Activated CD4-positive, alpha-beta memory T cell treated with anti-CD3 and anti-CD28 coated beads, Interleukin-2, amount 10 ng/mL, durations not matched to agents 7 days and 5 days (primary cell): ENCODE measurements around the gene CD72. TPM values are rescaled to one million over a fixed set of nuclear protein-coding genes. Genes with fewer than 3 reads are reported as not detected.
A peak's percentile ranks its signal among the peaks of the same experiment; 100 is the strongest.

ENCODE experiments used
- CTCF ChIA-PET: fragments of 350-600 bp; sonication (Branson Sonifier 250); formaldehyde crosslinking; loops from one replicate; lab custom pipeline; 2021; ENCODE audit warnings: antibody characterized with exemption, inconsistent platforms; lab: Charles Lee
- POLR2A ChIA-PET: fragments of 350-600 bp; sonication (Branson Sonifier 250); formaldehyde crosslinking; loops from one replicate; lab custom pipeline; 2021; ENCODE audit warnings: antibody characterized with exemption; lab: Charles Lee
- DNase-seq: peaks from one replicate; pipeline ENCODE4 v3.0.0-alpha.2; 2020
- H3K27ac Mint-ChIP-seq: one replicate; pipeline ENCODE4 v1.8.0; 2021; ENCODE audit warnings: mild to moderate bottlenecking, mixed read lengths
- H3K27me3 Mint-ChIP-seq: one replicate; pipeline ENCODE4 v1.8.0; 2021; ENCODE audit warnings: mixed read lengths
- H3K36me3 Mint-ChIP-seq: one replicate; pipeline ENCODE4 v1.8.0; 2021; ENCODE audit warnings: low read depth, mixed read lengths
- H3K4me1 Mint-ChIP-seq: one replicate; pipeline ENCODE4 v1.8.0; 2021; ENCODE audit warnings: mixed read lengths
- H3K4me3 Mint-ChIP-seq: one replicate; pipeline ENCODE4 v1.8.0; 2021; ENCODE audit warnings: mild to moderate bottlenecking, mixed read lengths
- H3K9me3 Mint-ChIP-seq: one replicate; pipeline ENCODE4 v1.8.0; 2021; ENCODE audit warnings: mixed read lengths
- total RNA-seq, 2 experiments: library from RNA; stranded (reverse); gene quantifications; one replicate each; pipeline ENCODE4 v1.2.3, GENCODE V29; 2021

The CD72 gene
- total RNA-seq, 2 experiments from 2014 or later, result 11.8 to 11.9 TPM

- DNase-seq, result peak; percentile 84
- POLR2A ChIA-PET, result interaction anchor here (0.6 to 11.8 kb wide), 23 partner anchors 8 to 586 kb away, joined by 3 to 257 read pairs (median 6); partner anchors contain the start of genes ARHGEF39, CA9, CD72 and CLTA
- CTCF ChIA-PET, result interaction anchor here (0.6 to 12.1 kb wide), 25 partner anchors 11 to 1012 kb away, joined by 3 to 223 read pairs (median 5); partner anchors contain the start of genes CA9, CD72, CREB3 and GALT
- Mint-ChIP-seq H3K4me3 (peak within 1 kb of the TSS; percentile 93), H3K36me3 (peaks cover 45% of the 10 kb centered on the region), H3K4me1 (peaks cover 66% of the 10 kb centered on the region), H3K9me3 (no peaks in the 10 kb centered on the region), H3K27me3 (peaks cover 4% of the 10 kb centered on the region), H3K27ac (peak within 1 kb of the TSS; percentile 94)
Measured at GRCh38 chr9:35658137-35658967, 40.1 kb upstream of the CD72 start, which contains the start of gene CCDC107. TSS of gene CCDC107 (plus strand) at chr9:35658292. CDS start at chr9:35658380, 88 bp downstream.

- ChIA-PET CTCF (interaction anchor here (0.6 to 12.1 kb wide), 24 partner anchors 10 to 1011 kb away, joined by 3 to 223 read pairs (median 5); partner anchors contain the start of genes CA9, CD72, CREB3 and GALT), POLR2A (interaction anchor here (0.6 to 11.8 kb wide), 25 partner anchors 8 to 586 kb away, joined by 3 to 257 read pairs (median 5); partner anchors contain the start of genes ARHGEF39, CA9, CD72 and CLTA)
- Mint-ChIP-seq H3K36me3 (peaks cover 38% of the 10 kb centered on the region), H3K4me3 (peak within 1 kb of the TSS; percentile 93), H3K4me1 (peaks cover 62% of the 10 kb centered on the region), H3K27ac (peak within 1 kb of the TSS; percentile 94), H3K9me3 (no peaks in the 10 kb centered on the region), H3K27me3 (peaks cover 4% of the 10 kb centered on the region)
- peak; percentile 89 for DNase-seq
Measured at GRCh38 chr9:35657546-35658136, 39.4 kb upstream of the CD72 start, which contains the start of gene RMRP. TSS of gene RMRP (minus strand) at chr9:35658019.

GRCh38 chr9:35656831-35657545, 38.8 kb upstream of the CD72 start:
- H3K27ac Mint-ChIP-seq, result peak overlapping the region; percentile 94
- peak overlapping the region; percentile 93 for H3K4me3 Mint-ChIP-seq
- H3K4me1 Mint-ChIP-seq, result peaks cover 58% of the 10 kb centered on the region
- ChIA-PET POLR2A (interaction anchor here (0.6 to 11.8 kb wide), 20 partner anchors 8 to 585 kb away, joined by 3 to 257 read pairs (median 5); partner anchors contain the start of genes ARHGEF39, CA9, CD72 and CLTA), CTCF (interaction anchor here (1.3 to 12.1 kb wide), 13 partner anchors 8 to 100 kb away, joined by 4 to 223 read pairs (median 14); partner anchors contain the start of genes ARHGEF39, CD72, CREB3 and GBA2)
- peaks cover 4% of the 10 kb centered on the region for H3K27me3 Mint-ChIP-seq
- H3K36me3 Mint-ChIP-seq, result peaks cover 33% of the 10 kb centered on the region
- no peaks in the 10 kb centered on the region for H3K9me3 Mint-ChIP-seq
- no peak for DNase-seq

GRCh38 chr9:35656348-35656747, 38.1 kb upstream of the CD72 start:
- Mint-ChIP-seq H3K4me1 (peaks cover 59% of the 10 kb centered on the region), H3K4me3 (no peak overlapping the region), H3K27me3 (peaks cover 4% of the 10 kb centered on the region), H3K9me3 (no peaks in the 10 kb centered on the region), H3K36me3 (peaks cover 29% of the 10 kb centered on the region), H3K27ac (no peak overlapping the region)
- POLR2A ChIA-PET, result interaction anchor here (1.1 to 11.8 kb wide), 9 partner anchors 8 to 534 kb away, joined by 3 to 257 read pairs (median 3); partner anchors contain the start of genes ARHGEF39, CD72, CLTA and CREB3
- CTCF ChIA-PET, result interaction anchor here (1.5 to 12.1 kb wide), 8 partner anchors 8 to 92 kb away, joined by 4 to 223 read pairs (median 31); partner anchors contain the start of genes ARHGEF39, CD72, CREB3 and GBA2
- DNase-seq, result no peak

GRCh38 chr9:35653611-35654010, 35.4 kb upstream of the CD72 start:
- no peak for DNase-seq
- Mint-ChIP-seq H3K9me3 (no peaks in the 10 kb centered on the region), H3K36me3 (peaks cover 23% of the 10 kb centered on the region), H3K4me1 (peaks cover 51% of the 10 kb centered on the region), H3K27ac (no peak overlapping the region), H3K27me3 (peaks cover 4% of the 10 kb centered on the region), H3K4me3 (no peak overlapping the region)
- POLR2A ChIA-PET, result no interaction called here
- CTCF ChIA-PET, result interaction anchor here (1.0 to 1.2 kb wide), 2 partner anchors 36 to 43 kb away, joined by 3 to 6 read pairs; no protein-coding TSS in a partner anchor

- no peaks in the 10 kb centered on the region for H3K9me3 Mint-ChIP-seq
- H3K36me3 Mint-ChIP-seq, result peaks cover 29% of the 10 kb centered on the region
- H3K4me3 Mint-ChIP-seq, result no peak overlapping the region
- H3K4me1 Mint-ChIP-seq, result peaks cover 57% of the 10 kb centered on the region
- H3K27me3 Mint-ChIP-seq, result peaks cover 2% of the 10 kb centered on the region
- CTCF ChIA-PET, result no interaction called here
- DNase-seq, result no peak
- POLR2A ChIA-PET, result interaction anchor here (7.3 to 8.7 kb wide), 2 partner anchors 8 to 77 kb away, joined by 85 to 257 read pairs; partner anchors contain the start of genes ARHGEF39, CCDC107, CREB3 and RMRP
- H3K27ac Mint-ChIP-seq, result no peak overlapping the region
Measured at GRCh38 chr9:35652829-35653209, 34.6 kb upstream of the CD72 start.

GRCh38 chr9:35651956-35652828, 34.0 kb upstream of the CD72 start:
- DNase-seq, result no peak
- ChIA-PET CTCF (no interaction called here), POLR2A (interaction anchor here (0.6 to 8.7 kb wide), 5 partner anchors 9 to 307 kb away, joined by 3 to 257 read pairs (median 85); partner anchors contain the start of genes ARHGEF39, CCDC107, CD72 and CREB3)
- Mint-ChIP-seq H3K27ac (peak overlapping the region; percentile 59), H3K36me3 (peaks cover 31% of the 10 kb centered on the region), H3K9me3 (no peaks in the 10 kb centered on the region), H3K4me3 (peak overlapping the region; percentile 88), H3K27me3 (no peaks in the 10 kb centered on the region), H3K4me1 (peaks cover 57% of the 10 kb centered on the region)

- CTCF ChIA-PET, result interaction anchor here (0.6 to 7.4 kb wide), 6 partner anchors 10 to 178 kb away, joined by 3 to 223 read pairs (median 31); partner anchors contain the start of genes ARHGEF39, CCDC107, CREB3 and FAM221B
- peaks cover 31% of the 10 kb centered on the region for H3K36me3 Mint-ChIP-seq
- H3K27me3 Mint-ChIP-seq, result no peaks in the 10 kb centered on the region
- DNase-seq, result peak; percentile 48
- POLR2A ChIA-PET, result interaction anchor here (1.0 to 8.7 kb wide), 11 partner anchors 10 to 99 kb away, joined by 4 to 257 read pairs (median 10); partner anchors contain the start of genes ARHGEF39, CCDC107, CD72 and CREB3
- no peaks in the 10 kb centered on the region for H3K9me3 Mint-ChIP-seq
- H3K27ac Mint-ChIP-seq, result peak within 1 kb of the TSS; percentile 92
- H3K4me3 Mint-ChIP-seq, result peak within 1 kb of the TSS; percentile 88
- H3K4me1 Mint-ChIP-seq, result peaks cover 48% of the 10 kb centered on the region
Measured at GRCh38 chr9:35650341-35651158, 32.3 kb upstream of the CD72 start, which contains the start of gene SIT1. TSS of gene SIT1 (minus strand) at chr9:35650931. CDS start at chr9:35650853, 78 bp downstream.

GRCh38 chr9:35649431-35650340, 31.5 kb upstream of the CD72 start:
- ChIA-PET POLR2A (interaction anchor here (1.0 to 8.7 kb wide), 13 partner anchors 10 to 541 kb away, joined by 3 to 257 read pairs (median 9); partner anchors contain the start of genes ARHGEF39, CCDC107, CD72 and CLTA), CTCF (interaction anchor here (1.2 to 7.4 kb wide), 5 partner anchors 11 to 80 kb away, joined by 3 to 223 read pairs (median 50); partner anchors contain the start of genes ARHGEF39, CCDC107, CREB3 and RMRP)
- Mint-ChIP-seq H3K4me1 (peaks cover 53% of the 10 kb centered on the region), H3K27ac (peak overlapping the region; percentile 92), H3K27me3 (no peaks in the 10 kb centered on the region), H3K9me3 (no peaks in the 10 kb centered on the region), H3K36me3 (peaks cover 32% of the 10 kb centered on the region), H3K4me3 (peak overlapping the region; percentile 88)
- DNase-seq, result peak; percentile 62
